MM.1S (cell line): ENCODE data around the gene TCF12.

Experiments
- EZH2 ChIP-seq: fragments of 300-600 bp; sonication (generic); optimal IDR thresholded peaks from 2 replicates; pipeline ENCODE3; 2017; ENCODE audit warnings: low read depth, mild to moderate bottlenecking, antibody characterized with exemption, low read length, mixed read lengths
- TF ChIP-seq, protein P1 (sequence below): fragments of 300-600 bp; sonication (generic); IDR thresholded peaks from 2 replicates; pipeline ENCODE4 v1.5.1; 2016; ENCODE audit warnings: antibody characterized with exemption, low read length, mixed read lengths

DNA sequence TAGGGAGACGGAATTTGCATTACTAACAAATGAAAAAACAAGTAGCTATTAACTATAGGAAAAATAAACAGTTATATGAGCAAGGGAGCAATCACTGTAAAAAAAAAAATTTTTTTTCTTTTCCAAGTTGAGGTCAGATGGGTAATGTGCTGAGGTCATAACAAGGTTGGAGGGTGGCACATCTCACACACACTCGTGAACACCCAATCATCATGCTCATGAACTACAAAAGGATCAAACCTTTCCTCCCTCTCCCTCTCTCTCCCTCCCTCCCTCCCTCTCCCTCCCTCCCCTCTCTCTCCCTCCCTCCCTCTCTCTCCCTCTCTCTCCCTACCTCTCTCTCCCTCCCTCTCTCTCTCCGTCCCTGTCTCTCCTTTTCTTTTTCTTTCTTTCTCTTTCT, 360.0 kb downstream of the TCF12 start:
- TF ChIP-seq, protein P1, sequence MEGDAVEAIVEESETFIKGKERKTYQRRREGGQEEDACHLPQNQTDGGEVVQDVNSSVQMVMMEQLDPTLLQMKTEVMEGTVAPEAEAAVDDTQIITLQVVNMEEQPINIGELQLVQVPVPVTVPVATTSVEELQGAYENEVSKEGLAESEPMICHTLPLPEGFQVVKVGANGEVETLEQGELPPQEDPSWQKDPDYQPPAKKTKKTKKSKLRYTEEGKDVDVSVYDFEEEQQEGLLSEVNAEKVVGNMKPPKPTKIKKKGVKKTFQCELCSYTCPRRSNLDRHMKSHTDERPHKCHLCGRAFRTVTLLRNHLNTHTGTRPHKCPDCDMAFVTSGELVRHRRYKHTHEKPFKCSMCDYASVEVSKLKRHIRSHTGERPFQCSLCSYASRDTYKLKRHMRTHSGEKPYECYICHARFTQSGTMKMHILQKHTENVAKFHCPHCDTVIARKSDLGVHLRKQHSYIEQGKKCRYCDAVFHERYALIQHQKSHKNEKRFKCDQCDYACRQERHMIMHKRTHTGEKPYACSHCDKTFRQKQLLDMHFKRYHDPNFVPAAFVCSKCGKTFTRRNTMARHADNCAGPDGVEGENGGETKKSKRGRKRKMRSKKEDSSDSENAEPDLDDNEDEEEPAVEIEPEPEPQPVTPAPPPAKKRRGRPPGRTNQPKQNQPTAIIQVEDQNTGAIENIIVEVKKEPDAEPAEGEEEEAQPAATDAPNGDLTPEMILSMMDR: no peak
- TF ChIP-seq EZH2: no peak
